NCI-H748 (cell line): ENCODE data around the gene CACNA1I.
"Not testable (repeated sequence)": the region's sequence is repeated elsewhere in the genome, so short reads cannot be mapped to it uniquely, and the experiment has no call there.

Experiments used
- DNase-seq: peaks from one replicate; lab custom pipeline; 2025; ENCODE audit not compliant: unreplicated experiment; lab: John Stamatoyannopoulos, UW

The CACNA1I gene

GRCh38 chr22:39731881-39732555 lies 161.5 kb downstream of the CACNA1I start:
- no peak for DNase-seq

DNA sequence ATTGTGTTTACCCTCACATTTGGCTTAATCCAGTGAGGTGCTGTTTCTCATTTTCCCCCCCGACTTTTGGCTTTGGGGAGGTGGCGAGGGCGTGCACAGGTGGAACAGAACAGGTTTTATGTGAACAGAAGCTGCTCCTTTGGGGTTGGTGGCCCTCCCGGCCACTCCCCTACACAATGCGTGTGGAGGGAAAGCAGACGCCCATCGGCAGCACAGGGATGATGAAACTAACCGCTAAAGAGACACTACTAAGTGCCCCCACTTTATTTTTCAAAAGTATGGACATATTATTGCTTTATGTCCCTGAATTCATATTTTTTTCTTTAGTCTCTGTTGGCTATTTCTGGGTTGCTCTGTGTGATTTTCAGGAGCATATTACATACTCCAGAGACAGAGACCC lies 162.1 kb downstream of the CACNA1I start:
- DNase-seq, result no peak

- DNase-seq, result no peak
These were observed 162.6 kb downstream of the CACNA1I start for GRCh38 chr22:39733191-39733590.

DNA sequence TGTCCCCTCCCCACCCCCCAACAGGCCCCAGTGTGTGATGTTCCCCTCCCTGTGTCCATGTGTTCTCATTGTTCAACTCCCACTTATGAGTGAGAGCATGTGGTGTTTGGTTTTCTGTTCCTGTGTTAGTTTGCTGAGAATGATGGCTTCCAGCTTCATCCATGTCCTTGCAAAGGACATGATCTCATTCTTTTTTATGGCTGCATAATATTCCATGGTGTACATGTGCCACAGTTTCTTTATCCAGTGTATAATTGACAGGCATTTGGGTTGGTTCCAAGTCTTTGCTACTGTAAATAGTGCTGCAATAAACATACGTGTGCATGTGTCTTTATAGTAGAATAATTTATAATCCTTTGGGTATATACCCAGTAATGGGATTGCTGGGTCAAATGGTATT lies 163.5 kb downstream of the CACNA1I start:
- not testable (repeated sequence) for DNase-seq

DNA sequence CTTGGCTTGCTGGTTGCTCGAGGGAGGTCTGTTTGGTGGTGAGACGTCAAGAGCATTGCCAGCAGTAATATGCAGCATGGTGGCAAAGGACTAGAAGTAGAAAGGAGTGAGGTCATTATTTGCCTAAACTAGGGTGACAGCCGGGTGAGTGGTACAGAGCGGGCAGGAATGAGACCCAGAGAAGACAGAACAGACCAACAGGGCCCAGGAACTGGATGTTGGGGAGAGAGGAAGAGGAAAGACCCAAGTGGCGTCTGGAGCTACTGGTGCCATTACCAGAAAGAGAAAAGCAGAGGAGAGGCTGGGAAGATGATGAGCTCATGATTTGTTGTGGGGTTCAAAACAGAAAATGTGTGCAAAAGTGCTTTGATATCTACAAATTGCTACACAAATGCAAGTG lies 164.3 kb downstream of the CACNA1I start:
- no peak for DNase-seq

DNA sequence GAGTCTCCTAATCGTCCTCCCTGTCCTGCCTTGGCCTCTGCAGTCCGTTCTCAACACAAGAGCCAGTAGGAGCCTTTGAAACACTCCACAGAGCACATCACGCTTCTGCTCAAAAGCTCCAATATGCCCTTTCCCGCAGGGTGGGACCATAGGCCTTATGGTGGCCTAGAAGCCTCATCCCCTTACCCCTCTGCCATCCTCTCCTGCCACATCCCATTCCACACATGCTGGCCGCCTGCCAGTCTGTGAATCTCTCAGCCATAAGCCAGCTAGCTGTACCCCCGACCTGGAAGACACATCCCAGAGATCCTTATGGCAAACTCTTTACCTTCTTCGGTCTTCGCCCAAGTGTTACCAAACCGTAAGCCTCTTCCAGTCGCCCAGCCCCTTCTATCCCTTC lies 165.2 kb downstream of the CACNA1I start:
- DNase-seq, result no peak

GRCh38 chr22:39738746-39739145 lies 168.2 kb downstream of the CACNA1I start:
- DNase-seq, result no peak
